GM21723 (cell line): ENCODE results near the gene AGBL3.
"Not testable (repeated sequence)": the region's sequence is repeated elsewhere in the genome, so short reads cannot be mapped to it uniquely, and the experiment has no call there.

ENCODE experiments used
- ATAC-seq: cut with Tn5 transposase; IDR thresholded peaks from one replicate; pipeline ENCODE4 v1.9.1; 2021; ENCODE audit warnings: mild to moderate bottlenecking, moderate library complexity; ENCODE audit not compliant: unreplicated experiment

Gene AGBL3

DNA sequence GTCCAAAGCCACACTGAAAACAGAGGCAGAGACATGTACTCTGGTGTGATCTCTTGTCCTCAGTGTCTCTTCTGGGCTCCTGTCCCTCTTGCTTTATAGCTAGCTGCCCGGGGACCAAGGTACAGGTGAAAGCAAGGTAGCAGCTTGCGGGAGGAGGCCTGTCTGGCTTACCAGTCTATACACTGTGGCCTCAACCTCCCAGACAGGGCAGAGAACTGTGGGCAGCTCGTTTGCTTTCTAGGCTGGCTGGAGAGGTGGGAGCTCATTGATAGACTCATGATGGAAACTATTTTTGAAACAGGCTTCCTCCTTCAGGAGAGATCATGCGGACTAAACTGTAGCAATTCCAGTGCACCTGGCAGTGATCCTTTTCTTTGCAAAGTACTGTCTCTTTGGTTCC, 179.6 kb downstream of the AGBL3 start:
- no peak for ATAC-seq

DNA sequence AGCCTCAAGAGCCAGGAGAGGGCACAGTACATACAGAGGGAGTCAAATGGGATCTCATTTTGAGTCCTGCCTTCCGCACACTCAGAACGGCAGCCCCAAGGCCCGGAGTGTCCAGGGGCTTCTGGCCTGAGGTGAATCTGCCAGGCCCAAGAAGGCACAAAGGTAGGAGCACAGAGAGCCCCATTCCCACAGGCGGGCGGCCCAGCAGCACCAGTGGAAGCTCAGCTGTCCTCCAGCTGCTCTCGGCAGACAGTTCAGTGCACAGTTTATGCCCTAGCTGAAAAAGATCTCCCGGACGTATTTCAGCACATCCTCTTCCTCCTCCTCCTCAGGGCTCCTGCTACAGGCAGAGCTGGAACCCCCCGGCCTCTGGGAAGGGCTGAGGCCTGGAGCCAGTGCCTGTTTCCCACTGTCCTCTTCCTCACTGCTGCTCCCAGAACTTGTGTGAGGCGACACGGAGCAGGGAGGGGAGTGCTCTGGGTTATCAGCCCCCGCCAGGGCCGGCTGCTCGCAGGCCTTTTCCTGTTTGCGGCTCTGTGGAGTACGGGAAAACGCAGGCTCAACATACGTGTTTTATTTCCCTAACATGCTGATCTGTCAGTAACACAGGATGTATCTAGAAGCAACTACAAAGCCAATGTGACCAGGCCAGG, 180.2 kb downstream of the AGBL3 start:
- no peak for ATAC-seq

DNA sequence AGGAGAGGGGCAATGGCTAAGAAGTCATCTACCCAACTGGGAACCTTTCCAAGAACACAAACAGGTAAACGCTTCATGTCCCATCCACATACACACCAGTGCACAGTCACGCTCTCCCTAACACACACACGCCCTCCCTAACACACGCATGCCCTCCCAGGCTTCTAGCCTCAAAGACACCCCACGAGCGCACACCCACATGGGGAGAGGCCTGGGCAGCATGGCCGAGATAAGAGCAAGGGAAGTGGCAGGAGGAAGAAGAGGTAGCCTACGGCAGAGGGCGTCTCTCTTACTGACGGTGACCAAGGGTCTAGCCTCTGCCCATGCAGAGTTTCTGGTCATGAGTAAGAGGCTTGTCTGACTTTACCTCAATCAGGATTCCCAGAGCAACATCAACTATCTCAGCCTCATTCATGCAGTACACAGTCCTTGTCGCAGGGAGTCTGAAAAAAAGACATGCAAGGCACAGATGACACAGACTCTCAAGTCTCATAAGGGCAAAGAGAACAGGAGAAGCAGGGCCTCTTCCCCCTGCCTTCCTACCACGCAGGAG, 181.1 kb downstream of the AGBL3 start:
- ATAC-seq: no peak

DNA sequence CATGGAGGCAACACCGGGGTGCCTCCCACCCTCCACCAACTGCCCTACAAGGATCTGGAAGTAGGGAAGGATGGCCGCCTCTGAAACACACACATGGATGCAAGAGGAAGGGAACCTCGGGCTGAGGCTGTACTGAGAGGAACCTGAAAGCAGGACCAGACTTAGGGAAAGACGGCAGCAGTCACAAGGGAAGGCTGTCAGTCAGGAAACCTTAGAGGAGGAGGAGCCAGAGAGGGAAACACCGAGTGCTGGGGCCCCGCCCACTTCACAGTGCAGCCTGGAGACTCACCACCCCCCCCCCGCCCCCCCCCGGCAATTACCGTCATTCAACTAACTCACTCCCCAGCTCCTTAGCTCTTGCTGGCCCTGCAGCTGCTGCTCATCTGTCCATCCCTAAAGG, 181.7 kb downstream of the AGBL3 start:
- ATAC-seq: no peak

DNA sequence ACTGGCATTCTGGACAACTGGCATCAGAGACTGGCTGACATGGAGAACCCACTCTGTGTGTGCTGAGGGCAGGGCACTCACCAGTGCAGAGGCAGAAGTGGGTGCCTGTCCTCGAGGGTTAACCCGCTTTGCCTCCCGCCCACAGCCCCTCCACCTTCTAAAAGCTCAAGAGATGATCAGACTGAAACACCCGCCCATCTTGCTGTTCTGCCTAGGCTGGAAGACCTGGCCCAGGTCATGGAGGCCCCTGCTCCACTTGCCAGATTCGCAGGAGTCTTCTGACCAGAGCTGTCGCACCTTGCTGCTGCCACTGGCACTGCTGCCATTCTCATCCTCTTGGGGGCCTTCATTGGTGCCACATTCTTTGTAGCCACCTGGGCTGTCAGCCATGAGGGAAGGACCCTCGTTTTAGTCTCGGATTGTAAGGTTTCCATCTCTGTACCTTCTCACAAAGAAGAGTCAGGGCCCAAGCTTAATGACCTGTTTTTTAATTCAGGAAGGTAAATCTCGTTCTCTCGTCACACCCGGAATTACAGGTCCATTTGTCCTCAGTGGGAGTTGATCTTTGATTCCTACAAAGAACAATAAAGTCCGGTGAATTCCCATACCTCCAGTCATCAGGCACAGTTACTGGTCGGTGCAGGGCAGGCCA, 182.3 kb downstream of the AGBL3 start:
- ATAC-seq: no peak

DNA sequence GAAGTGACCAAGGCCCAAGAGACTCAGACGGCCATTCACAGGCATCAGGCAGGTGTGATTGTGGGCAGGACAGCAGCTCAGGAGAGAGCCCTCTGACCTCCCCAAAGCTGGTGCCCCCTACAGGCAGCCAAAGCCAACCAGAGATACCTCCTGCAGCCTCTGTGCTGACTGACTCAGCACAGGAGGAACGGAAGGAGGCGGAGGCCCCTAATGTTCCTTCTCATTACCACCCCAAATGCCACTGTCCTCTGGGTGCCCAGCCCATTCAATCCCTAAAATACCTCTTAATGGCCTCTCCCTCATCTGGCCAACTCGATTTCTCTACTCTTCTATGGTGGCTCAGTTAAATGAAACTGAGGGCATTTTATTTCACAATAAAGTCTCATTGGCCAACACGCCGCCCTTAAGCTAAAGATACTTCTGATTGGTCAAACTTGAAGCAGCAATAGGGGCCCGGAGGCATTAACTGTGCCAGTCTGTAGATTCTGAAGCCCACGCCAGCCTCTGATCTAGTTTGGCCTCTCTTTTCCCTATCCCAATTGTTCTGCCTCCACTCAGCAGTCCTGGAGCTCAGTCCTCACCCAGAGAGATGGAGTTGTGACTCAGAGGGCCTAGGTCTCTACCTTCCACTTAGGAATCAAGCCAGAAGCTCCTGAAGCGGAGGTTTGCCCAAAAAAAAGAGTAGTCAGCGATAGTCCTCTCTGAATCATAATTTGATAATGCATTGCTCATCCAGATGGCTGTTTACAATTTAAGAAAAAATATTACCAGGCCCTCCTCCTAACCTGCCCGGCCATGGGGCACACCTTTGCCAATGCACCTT, 183.0 kb downstream of the AGBL3 start:
- ATAC-seq: peak; percentile 45

DNA sequence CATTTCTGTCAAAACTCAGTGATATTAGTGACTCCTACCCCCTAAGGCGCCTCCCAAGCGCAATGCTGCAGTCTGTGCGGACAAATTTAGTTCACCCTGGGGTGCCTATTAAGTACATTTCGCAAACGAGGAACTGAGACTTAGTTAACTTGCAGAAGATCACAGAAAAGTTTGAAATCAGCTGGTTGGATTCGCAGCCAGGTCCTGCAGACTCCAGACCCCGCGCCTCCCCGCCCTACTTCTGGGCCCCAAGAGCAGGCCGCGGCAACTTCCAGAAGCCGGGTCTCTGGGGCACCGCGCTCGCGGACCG, 183.6 kb downstream of the AGBL3 start:
- ATAC-seq: peak; percentile 26

DNA sequence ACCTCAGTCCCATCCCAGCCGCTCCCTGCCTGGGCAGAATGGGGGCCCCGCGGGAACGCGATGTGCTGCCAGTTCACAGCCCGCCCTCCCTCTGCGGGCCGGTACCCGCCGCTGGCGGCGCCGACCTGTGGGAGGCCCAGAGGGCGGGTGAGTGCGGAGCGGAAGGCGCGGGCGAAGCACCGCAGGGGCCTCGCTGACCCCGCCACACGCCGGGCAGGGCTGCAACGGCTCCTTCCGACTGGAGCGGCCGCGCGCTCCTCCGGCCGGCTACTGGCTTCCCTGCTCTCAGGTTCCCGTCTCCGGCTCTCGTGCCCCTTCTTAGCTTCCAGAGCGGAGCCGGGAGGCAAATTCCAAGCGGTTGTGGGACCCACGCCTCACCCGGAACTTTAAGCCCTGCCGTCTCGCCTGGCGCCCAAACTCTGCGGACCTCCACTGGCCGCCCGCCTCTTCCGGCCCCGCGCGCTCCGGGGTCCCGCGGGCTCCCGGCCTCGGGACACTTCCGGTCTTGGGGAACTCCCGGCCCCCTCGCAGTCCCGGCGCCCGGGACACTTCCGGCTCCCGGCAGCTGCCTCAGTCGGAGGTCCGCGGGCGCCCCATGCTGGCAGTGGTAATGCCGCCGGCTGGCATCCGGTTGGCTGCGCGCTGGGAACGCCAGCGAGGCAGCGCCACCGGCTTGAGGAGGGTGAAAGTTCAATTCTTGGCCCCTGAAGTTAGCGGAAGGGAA, 184.1 kb downstream of the AGBL3 start, which contains the start of gene CYREN:
CYREN (minus strand) TSS at position 434 of the 724 bp plus-strand sequence. CDS start 1,785 bp downstream, outside the sequence.
- ATAC-seq: peak; percentile 69

DNA sequence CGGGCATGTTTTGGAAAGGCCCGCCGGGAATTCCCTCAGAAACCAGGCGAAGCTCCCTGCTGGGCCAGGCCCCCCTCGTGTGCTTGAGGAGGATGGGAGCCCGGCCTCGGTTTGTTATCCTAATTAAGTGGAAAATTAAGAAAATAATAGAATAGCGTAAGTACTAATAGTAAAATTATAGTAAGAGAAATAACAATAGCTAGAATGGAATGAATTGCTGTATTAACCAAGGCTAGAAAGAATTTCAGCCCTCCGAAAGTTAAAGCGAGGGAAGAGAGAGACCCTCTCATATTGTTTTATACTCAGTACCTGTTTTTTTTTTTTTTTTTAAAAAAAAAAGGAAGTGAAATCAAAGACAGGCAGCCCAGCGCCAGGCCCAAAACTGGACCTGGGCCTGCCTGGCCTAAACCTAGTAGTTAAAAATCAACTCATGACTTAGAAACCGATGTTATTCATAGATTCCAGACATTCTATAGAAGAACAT, 184.7 kb downstream of the AGBL3 start:
- ATAC-seq: peak; percentile 38

DNA sequence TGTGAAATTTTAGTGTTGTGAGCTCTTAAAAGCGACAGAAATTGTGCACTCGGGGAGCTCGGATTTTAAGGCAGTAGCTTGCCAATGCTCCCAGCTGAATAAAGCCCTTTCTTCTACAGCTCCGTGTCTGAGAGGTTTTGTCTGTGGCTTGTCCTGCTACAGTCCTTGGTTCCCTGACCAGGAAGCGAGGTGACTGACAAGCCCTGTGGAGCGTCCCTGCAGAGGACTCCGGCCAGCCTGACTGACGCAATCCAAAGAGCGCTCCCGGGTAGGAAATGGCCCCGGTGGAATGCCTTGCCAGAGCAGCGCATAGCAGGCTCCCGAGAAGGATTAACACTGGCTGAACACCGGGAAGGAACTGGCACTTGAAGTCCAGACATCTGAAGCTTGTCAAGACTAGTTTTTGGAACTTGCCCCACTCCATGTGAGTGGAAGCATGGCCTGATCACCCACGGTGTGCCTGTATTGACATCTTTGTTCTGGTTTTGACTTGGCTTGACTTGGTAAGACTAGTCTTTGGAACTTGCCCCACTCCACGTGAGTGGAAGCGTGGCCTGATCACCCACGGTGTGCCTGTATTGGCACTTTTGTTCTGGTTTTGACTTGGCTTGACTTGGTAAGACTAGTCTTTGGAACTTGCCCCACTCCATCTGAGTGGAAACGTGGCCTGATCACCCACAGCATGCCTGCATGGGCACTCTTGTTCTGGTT, 185.4 kb downstream of the AGBL3 start:
- not testable (repeated sequence) for ATAC-seq

DNA sequence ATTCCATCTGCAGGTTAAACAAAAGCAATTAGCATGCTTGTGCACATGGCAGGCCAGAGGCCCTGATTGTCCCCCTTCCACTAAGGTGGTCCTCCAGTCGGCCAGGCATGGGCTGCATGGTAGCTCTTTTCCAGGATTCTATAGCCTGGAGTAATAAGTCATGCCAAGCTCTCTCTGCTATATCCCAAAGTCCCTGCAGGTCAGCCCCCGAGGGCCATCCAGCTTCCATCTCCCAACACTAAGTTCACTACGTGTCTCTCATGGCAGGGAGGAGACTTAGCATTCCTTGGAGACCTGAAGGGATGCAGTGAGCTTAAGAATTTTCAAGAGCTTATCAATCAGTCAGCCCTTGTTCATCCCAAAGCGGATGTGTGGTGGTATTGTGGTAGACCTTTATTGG, 187.6 kb downstream of the AGBL3 start:
- not testable (repeated sequence) for ATAC-seq

DNA sequence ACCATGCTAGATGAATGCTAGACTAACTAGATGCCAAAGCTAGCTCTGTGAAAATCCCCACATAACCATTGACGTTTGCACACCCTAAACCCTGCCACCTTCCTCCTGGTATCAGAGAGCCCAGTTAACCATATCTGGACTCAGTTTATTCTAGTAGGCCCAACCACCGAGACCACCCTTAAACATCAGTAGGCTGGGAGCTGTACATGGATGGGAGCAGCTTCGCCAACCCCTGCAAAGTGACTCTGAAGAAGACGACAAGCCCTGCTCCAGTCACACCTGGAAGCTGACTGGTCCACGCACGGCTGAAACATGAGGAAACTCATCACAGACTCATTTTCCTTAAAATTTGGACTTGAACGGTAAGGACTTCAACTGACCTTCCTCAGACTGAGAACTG, 188.6 kb downstream of the AGBL3 start:
- no peak for ATAC-seq

DNA sequence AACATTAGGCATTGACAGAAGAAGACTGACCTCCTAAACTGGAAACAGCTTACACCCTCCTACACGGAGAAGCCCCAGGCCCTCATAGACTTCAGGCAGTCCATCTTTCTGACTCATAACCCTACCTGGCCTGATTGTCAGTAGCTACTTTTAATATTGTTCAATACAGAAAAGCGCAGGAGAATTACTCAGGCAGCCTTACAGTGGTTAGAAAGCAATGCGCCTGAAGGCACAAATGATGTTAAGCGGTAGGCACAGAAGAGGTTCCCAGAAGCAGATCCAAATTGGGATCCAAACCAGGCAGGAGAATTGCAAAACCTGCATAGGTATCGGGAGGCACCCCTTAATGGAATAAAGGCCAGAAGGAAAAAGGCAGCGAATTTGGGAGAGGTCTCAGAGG, 189.6 kb downstream of the AGBL3 start:
- ATAC-seq: no peak

DNA sequence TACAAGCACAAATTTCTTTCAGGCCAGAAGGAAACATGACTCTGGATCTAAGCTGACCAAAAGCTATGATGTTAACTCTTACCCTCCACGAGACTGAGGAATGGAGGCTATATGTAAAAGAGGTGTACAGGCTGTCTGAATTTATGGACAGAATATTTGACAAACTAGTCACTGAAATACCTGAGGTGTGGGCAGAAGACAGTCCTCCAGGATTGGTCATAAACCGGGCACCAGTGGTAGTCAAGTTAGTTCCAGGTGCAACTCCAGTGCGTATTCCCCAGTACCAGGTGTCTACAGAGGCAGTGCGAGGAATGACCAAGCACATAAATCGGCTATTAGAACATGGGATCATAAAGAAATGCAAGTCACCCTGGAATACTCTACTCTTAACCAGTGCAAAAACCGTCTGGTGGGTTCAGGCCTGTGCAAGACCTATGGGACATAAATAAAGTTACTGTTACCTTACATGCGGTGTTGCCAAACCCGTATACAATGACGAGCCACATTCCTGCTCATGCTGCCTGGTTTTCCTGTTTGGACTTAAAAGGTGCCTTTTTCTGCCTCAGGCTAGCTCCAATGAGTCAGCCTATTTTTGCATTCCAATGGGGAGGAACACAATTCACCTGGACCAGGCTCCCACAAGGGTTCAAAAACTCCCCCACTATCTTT, 190.9 kb downstream of the AGBL3 start:
- ATAC-seq: no peak

DNA sequence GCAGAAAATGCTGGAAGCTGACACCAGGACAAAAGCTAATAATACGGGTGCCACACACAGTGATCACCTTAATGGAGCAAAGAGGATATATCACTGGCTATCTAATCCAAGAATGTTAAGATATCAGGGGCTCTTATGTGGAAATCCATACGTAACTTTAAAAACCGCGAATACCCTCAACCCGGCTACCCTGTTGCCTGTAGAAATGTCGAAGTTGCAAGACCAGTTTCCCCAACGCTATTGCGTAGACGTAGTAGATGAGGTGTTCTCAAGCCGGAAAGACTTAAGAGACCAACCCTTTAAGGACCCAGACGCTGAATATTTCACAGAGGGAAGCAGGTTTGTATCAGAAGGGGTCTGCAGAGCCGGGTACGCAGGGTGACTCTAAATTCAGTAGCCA, 192.1 kb downstream of the AGBL3 start:
- no peak for ATAC-seq

DNA sequence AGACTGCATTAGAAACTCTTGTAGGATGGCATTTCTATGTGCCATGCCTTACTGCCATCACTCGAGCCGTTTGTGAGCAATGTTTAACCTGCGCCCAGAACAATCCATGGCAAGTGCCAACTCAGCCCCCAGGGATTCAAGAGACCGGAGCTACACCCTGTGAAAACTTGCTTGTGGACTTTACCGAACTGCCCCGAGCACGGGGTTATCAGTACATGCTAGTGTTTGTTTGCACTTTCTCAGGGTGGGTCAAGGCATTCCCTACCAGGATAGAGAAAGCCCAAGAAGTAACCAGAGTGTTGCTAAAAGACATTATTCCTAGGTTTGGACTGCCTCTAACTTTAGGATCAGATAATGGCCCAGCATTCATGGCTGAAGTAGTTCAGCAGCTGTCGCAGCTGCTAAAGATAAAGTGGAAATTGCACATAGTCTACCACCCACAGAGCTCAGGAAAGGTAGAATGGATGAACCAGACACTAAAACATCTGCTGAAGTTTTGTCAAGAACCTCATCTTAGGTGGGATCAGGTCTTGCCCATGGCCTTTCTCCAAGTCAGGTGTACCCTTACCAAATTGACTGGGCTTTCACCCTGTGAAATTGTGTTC, 193.1 kb downstream of the AGBL3 start:
- no peak for ATAC-seq

DNA sequence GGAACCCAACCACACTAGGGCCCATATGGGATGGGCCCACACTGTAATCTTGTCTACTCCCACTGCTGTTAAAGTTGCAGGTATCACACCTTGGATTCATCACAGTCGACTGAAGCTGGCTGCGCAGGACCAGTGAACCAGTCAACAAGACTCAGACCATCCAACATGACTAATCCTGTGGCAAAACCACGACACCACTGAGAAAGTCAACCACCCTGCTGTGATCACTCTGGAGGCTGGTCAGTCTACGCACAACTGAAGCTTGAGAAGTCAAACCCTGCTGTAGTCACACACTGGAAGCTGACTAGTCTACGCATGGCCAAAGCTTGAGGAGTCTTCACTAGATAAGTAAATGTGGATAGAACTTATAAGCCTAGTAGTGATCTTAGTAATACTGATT, 193.8 kb downstream of the AGBL3 start:
- ATAC-seq: no peak

DNA sequence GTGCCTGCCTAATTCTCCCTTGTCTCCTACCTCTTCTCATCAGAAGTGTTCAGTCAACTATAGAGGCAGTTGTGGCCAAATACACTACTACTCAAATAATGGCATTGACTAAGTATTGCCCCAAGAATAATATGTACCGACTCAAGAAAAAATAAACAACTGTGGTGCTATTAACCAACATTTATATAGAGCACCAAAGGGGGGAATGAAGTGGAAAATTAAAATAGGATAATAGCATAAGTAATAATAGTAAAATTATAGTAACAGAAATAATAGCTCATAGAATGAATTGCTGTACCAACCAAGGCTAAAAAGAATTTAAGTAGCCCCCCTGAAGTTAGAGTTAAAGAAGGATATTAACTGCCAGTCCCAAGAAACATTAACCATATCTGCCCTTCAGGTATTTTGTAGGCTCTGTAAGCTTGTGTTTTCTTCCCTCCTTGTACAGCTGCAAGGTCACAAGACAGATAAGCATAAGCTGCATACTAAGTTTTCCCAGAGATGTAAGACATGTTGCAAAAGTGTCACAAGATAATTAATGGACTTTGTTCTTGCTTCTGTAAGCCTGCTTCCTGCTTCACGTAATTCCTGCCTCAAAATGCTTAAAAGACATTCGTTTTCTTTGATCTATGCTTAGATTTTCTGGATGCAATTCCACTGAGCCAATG, 195.1 kb downstream of the AGBL3 start:
- ATAC-seq: no peak
